ENCODE measurements around the gene PARD3. TPM values are rescaled to one million over a fixed set of nuclear protein-coding genes. Genes with fewer than 3 reads are reported as not detected.

Gene PARD3
- total and polyA plus RNA-seq, 2 donors (not counting 1 experiment from before 2014, with no cell fraction given): 24.0 to 46.4 TPM

DNA sequence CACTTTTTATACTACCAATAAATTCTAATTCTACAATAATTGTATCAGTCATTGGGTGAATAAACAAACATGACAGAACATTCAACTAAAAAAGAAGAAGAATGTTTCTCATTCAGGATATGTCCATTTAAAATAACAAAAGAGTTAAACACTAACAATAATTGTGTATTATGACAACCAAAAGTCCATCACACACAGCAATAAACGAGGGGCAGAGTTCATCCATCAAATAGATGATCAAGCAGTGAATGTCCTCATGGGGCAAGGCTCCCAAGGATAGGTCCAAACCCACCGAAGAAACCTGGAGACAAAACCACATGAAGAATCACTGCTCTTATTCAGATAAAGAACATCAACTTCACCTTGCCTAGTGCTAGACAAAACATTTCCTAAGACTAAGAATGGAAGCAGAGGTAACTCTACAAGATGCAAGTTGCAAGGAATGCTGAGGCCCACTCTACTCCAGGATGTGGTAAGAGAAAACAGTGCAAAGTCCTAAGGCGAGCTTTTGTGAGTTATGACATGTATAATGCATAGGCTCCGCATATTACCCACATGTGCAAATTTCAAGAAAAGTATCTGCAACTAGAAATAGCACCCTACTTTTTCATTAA is 115.1 kb downstream of the PARD3 start:
- Histone ChIP-seq H2AFZ (ENCODE audit: low read length) (no peak overlapping the region), H3K27me3 (ENCODE audit: control insufficient read depth, insufficient read depth, low read length) (no peaks in the 10 kb centered on the region), H3K4me1 (ENCODE audit: control insufficient read depth, extremely low read depth, insufficient read depth, low read length) (peaks cover 14% of the 10 kb centered on the region), H3K9ac (ENCODE audit: insufficient read depth, low read length) (no peak overlapping the region), H3K27ac (ENCODE audit: insufficient read depth, low read length) (no peak overlapping the region), H3K36me3 (ENCODE audit: control insufficient read depth, insufficient read depth, low read length) (no peaks in the 10 kb centered on the region), H4K20me1 (ENCODE audit: control insufficient read depth, extremely low read depth, insufficient read depth, low read length) (no peaks in the 10 kb centered on the region), H3K4me3 (replicated peaks in 1 of 4; ENCODE audit: control extremely low read depth in 1 of 4, insufficient read depth in 1 of 4, low read depth in 3 of 4, low read length in 4 of 4) (no peak overlapping the region), H3K4me2 (ENCODE audit: extremely low read depth, insufficient read depth, low read length) (no peak overlapping the region), H3K79me2 (ENCODE audit: control insufficient read depth, insufficient read depth, low read length) (peaks cover 2% of the 10 kb centered on the region), H3K9me3 (ENCODE audit: control insufficient read depth, insufficient read depth, low read depth, low read length) (no peaks in the 10 kb centered on the region)
- TF ChIP-seq EZH2 (IDR thresholded peaks at IDR 0.05; ENCODE audit: low read length, missing control alignments): no peak
- TF ChIP-seq, protein P1, sequence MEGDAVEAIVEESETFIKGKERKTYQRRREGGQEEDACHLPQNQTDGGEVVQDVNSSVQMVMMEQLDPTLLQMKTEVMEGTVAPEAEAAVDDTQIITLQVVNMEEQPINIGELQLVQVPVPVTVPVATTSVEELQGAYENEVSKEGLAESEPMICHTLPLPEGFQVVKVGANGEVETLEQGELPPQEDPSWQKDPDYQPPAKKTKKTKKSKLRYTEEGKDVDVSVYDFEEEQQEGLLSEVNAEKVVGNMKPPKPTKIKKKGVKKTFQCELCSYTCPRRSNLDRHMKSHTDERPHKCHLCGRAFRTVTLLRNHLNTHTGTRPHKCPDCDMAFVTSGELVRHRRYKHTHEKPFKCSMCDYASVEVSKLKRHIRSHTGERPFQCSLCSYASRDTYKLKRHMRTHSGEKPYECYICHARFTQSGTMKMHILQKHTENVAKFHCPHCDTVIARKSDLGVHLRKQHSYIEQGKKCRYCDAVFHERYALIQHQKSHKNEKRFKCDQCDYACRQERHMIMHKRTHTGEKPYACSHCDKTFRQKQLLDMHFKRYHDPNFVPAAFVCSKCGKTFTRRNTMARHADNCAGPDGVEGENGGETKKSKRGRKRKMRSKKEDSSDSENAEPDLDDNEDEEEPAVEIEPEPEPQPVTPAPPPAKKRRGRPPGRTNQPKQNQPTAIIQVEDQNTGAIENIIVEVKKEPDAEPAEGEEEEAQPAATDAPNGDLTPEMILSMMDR (conservative IDR thresholded peaks at IDR 0.05 in 1 of 2, IDR thresholded peaks at IDR 0.05 in 1 of 2; ENCODE audit: low read depth in 1 of 2, low read length in 2 of 2): no peak
- no peak for DNase-seq (ENCODE audit: low read depth in 2 of 2)

DNA sequence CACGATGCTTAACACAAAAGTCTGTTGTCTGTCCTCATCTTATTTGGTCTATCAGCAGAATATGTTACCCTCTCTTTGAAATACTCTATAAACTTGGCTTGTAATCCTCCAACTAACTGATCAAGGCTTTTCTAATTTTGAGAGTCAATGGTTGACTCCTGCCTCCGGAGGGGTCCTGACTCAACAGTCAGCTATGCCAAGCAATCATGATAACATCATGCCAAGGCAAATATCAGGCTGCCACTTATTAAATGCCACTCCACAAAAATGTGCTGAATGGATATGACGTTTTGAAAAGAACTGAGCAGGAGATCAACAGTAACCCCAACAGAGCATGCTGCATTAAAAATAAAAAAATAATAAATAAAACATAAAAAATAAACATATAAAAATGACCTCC is 116.1 kb downstream of the PARD3 start:
- no peak for TF ChIP-seq EZH2 (IDR thresholded peaks at IDR 0.05; ENCODE audit: low read length, missing control alignments)
- TF ChIP-seq, protein P1 (conservative IDR thresholded peaks at IDR 0.05 in 1 of 2, IDR thresholded peaks at IDR 0.05 in 1 of 2; ENCODE audit: low read depth in 1 of 2, low read length in 2 of 2): no peak
- Histone ChIP-seq H2AFZ (ENCODE audit: low read length) (no peak overlapping the region), H3K9me3 (ENCODE audit: control insufficient read depth, insufficient read depth, low read depth, low read length) (no peaks in the 10 kb centered on the region), H3K79me2 (ENCODE audit: control insufficient read depth, insufficient read depth, low read length) (peaks cover 2% of the 10 kb centered on the region), H4K20me1 (ENCODE audit: control insufficient read depth, extremely low read depth, insufficient read depth, low read length) (no peaks in the 10 kb centered on the region), H3K27ac (ENCODE audit: insufficient read depth, low read length) (no peak overlapping the region), H3K9ac (ENCODE audit: insufficient read depth, low read length) (no peak overlapping the region), H3K4me1 (ENCODE audit: control insufficient read depth, extremely low read depth, insufficient read depth, low read length) (peaks cover 14% of the 10 kb centered on the region), H3K4me3 (replicated peaks in 1 of 4; ENCODE audit: control extremely low read depth in 1 of 4, insufficient read depth in 1 of 4, low read depth in 3 of 4, low read length in 4 of 4) (no peak overlapping the region), H3K36me3 (ENCODE audit: control insufficient read depth, insufficient read depth, low read length) (no peaks in the 10 kb centered on the region), H3K4me2 (ENCODE audit: extremely low read depth, insufficient read depth, low read length) (no peak overlapping the region), H3K27me3 (ENCODE audit: control insufficient read depth, insufficient read depth, low read length) (no peaks in the 10 kb centered on the region)
- DNase-seq (ENCODE audit: low read depth in 2 of 2): peak; percentile 44 to 81

DNA sequence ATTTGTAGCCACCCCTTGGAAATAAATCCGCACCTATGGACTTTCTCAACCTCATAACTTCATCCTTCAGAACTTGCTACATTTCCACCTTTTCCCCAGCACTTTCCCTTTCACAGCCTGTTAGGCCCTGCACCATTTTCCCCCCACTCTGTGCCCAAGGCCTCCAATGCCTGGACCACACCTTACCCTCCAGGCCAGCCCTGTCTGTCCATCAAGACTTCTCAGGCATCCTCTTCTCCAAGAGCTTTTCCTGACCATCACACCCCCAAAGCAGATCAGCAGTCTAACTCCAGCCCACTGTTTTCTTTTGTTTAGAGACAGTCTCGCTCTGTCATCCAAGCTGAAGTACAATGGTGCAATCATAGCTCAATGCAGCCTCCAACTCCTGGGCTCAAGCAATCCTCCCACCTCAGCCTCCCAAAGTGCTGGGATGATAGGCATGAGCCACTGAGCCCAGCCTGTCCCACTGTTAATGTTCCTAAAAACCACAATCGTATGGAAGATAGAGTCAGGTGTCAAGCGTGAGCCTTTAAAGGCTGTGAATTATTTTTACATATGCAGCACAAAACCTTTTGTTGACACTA is 116.8 kb downstream of the PARD3 start:
- no peaks in the 10 kb centered on the region for H3K36me3 ChIP-seq (ENCODE audit: control insufficient read depth, insufficient read depth, low read length)
- no peaks in the 10 kb centered on the region for H4K20me1 ChIP-seq (ENCODE audit: control insufficient read depth, extremely low read depth, insufficient read depth, low read length)
- H3K4me2 ChIP-seq (ENCODE audit: extremely low read depth, insufficient read depth, low read length): no peak overlapping the region
- H3K79me2 ChIP-seq (ENCODE audit: control insufficient read depth, insufficient read depth, low read length): peaks cover 2% of the 10 kb centered on the region
- no peak overlapping the region for H3K4me3 ChIP-seq (replicated peaks in 1 of 4; ENCODE audit: control extremely low read depth in 1 of 4, insufficient read depth in 1 of 4, low read depth in 3 of 4, low read length in 4 of 4)
- no peak for DNase-seq (ENCODE audit: low read depth in 2 of 2)
- no peak overlapping the region for H3K9ac ChIP-seq (ENCODE audit: insufficient read depth, low read length)
- no peaks in the 10 kb centered on the region for H3K27me3 ChIP-seq (ENCODE audit: control insufficient read depth, insufficient read depth, low read length)
- H3K27ac ChIP-seq (ENCODE audit: insufficient read depth, low read length): no peak overlapping the region
- no peak for TF ChIP-seq EZH2 (IDR thresholded peaks at IDR 0.05; ENCODE audit: low read length, missing control alignments)
- TF ChIP-seq, protein P1 (conservative IDR thresholded peaks at IDR 0.05 in 1 of 2, IDR thresholded peaks at IDR 0.05 in 1 of 2; ENCODE audit: low read depth in 1 of 2, low read length in 2 of 2): no peak
- H2AFZ ChIP-seq (ENCODE audit: low read length): no peak overlapping the region
- peaks cover 14% of the 10 kb centered on the region for H3K4me1 ChIP-seq (ENCODE audit: control insufficient read depth, extremely low read depth, insufficient read depth, low read length)
- H3K9me3 ChIP-seq (ENCODE audit: control insufficient read depth, insufficient read depth, low read depth, low read length): no peaks in the 10 kb centered on the region

All from fibroblast of lung (primary cell).